ENCODE measurements around the gene DCTPP1.

- no peak for TF ChIP-seq CTCF (IDR thresholded peaks at IDR 0.05)
- TF ChIP-seq EP300 (IDR thresholded peaks at IDR 0.05): no peak
- no peak for TF ChIP-seq E2F6 (IDR thresholded peaks at IDR 0.05; ENCODE audit: borderline replicate concordance, low read depth)
- TF ChIP-seq RAD21 (conservative IDR thresholded peaks at IDR 0.05 in 1 of 2, IDR thresholded peaks at IDR 0.05 in 1 of 2): no peak
- no peak for TF ChIP-seq POLR2A (IDR thresholded peaks at IDR 0.05; ENCODE audit: low read length)
- no peak for TF ChIP-seq EHF (CRISPR knock-in tag; IDR thresholded peaks at IDR 0.05)
- no peak for TF ChIP-seq HOXA7 (CRISPR knock-in tag; IDR thresholded peaks at IDR 0.05)
Measured at GRCh38 chr16:30457743-30458560, 28.1 kb upstream of the DCTPP1 start.

Data from A549 (cell line).